Sigmoid colon (tissue), 7 donors: ENCODE data around the gene PPFIBP2. TPM values are rescaled to one million over a fixed set of nuclear protein-coding genes. Genes with fewer than 3 reads are reported as not detected.

ENCODE experiments used
- DNase-seq: peaks from one replicate; pipeline ENCODE4 v3.0.0-alpha.2; 2019
- H3K27ac ChIP-seq, 4 donors: fragments of 200-600 bp; sonication (generic); one replicate each; pipeline ENCODE4 v1.5.1; 2016 to 2019; ENCODE audit warnings: mild to moderate bottlenecking in 1 of 4
- H3K27me3 ChIP-seq, 3 donors: fragments of 200-600 bp; sonication (generic); one replicate each; pipeline ENCODE4 v1.5.1; 2019; ENCODE audit warnings: mild to moderate bottlenecking in 1 of 3
- H3K36me3 ChIP-seq, 4 donors: fragments of 200-600 bp; sonication (generic); one replicate each; pipeline ENCODE4 v1.5.1; 2016 to 2019
- H3K4me1 ChIP-seq, 4 donors: fragments of 200-600 bp; sonication (generic); one replicate each; pipeline ENCODE4 v1.5.1; 2017 to 2019
- H3K4me3 ChIP-seq, 4 donors: fragments of 200-600 bp; sonication (generic); one replicate each; pipeline ENCODE4 v1.5.1; 2017 to 2019; ENCODE audit warnings: mild to moderate bottlenecking in 2 of 4, moderate library complexity in 1 of 4
- H3K9me3 ChIP-seq, 4 donors: fragments of 200-600 bp in 3 of 4; sonication (generic) in 3 of 4; one replicate each; pipeline versions ENCODE4 v1.5.1 to v1.6.1; 2013 to 2019
- CTCF ChIP-seq, 4 experiments: fragments of 450-650 bp in 3 of 4; fragments of 200-600 bp in 1 of 4; IDR thresholded peaks; one replicate each; pipeline ENCODE4 v1.5.1; 2016 to 2019; ENCODE audit warnings: antibody characterized with exemption in 4 of 4, mild to moderate bottlenecking in 3 of 4, moderate library complexity in 2 of 4
- EP300 ChIP-seq, 4 donors: sonication (generic); formaldehyde crosslinking; IDR thresholded peaks; one replicate each; pipeline ENCODE4 v1.6.1; 2017; ENCODE audit warnings: antibody characterized with exemption in 4 of 4
- POLR2A ChIP-seq, 2 donors: fragments of 450-650 bp; IDR thresholded peaks; one replicate each; pipeline ENCODE4 v1.6.1; 2016; ENCODE audit warnings: antibody characterized with exemption in 2 of 2, mild to moderate bottlenecking in 2 of 2, moderate library complexity in 2 of 2
- POLR2AphosphoS5 ChIP-seq, 4 donors: sonication (generic); formaldehyde crosslinking; IDR thresholded peaks; one replicate each; pipeline ENCODE4 v1.6.1; 2017; ENCODE audit warnings: antibody characterized with exemption in 4 of 4
- WGBS, 2 donors: extraction: QIAGEN DNeasy Blood & Tissue Kit; methylation state at CpG; one replicate each; pipeline ENCODE4 v1.1.7; 2013; 5-methylcytosine and 5-hydroxymethylcytosine counted together
- intact Hi-C: fragments of 100-400 bp; cut with DNase I; formaldehyde crosslinking; loops from one replicate; pipeline ENCODE4 v1.15.1; 2023
- polyA plus RNA-seq, 3 donors: library from polyadenylated mRNA; stranded (reverse); fragments of 200-250 nt; gene quantifications; one replicate each; pipeline ENCODE4 v1.2.3, GENCODE V29; 2013
- total RNA-seq, 4 donors: library from RNA; depleted of rRNA; stranded (reverse); fragments of >200 nt; gene quantifications; one replicate each; pipeline ENCODE4 v1.1.0, GENCODE V29; 2016
- donor health status: healthy with polysubstance abuse.
- donor health status: Bipolar disorder and iron deficiency.
- donor health status: healthy.

PPFIBP2 gene
- total and polyA plus RNA-seq, 7 donors, result 4.1 to 33.5 (median 11.6) TPM

GRCh38 chr11:7648264-7648663 lies 134.5 kb downstream of the PPFIBP2 start:
- intact Hi-C loops, result no loop called here
- H3K36me3 ChIP-seq, result peaks cover 0 to 18% (median 2%) of the 10 kb centered on the region in 4 donors
- TF ChIP-seq POLR2A (IDR thresholded peaks at IDR 0.05), result no peak
- no peak for TF ChIP-seq CTCF (IDR thresholded peaks at IDR 0.05)
- TF ChIP-seq EP300 (IDR thresholded peaks at IDR 0.05), result no peak
- no peak for TF ChIP-seq POLR2AphosphoS5 (IDR thresholded peaks at IDR 0.05)
- DNase-seq, result no peak
- H3K4me3 ChIP-seq, result no peak overlapping the region
- H3K4me1 ChIP-seq, result no peaks in the 10 kb centered on the region
- WGBS, 2 donors, result 51 to 86% methylated on average over 3 of the region's 3 CpGs
- no peak overlapping the region for H3K27ac ChIP-seq
- no peaks in the 10 kb centered on the region for H3K27me3 ChIP-seq
- no peaks in the 10 kb centered on the region for H3K9me3 ChIP-seq

DNA sequence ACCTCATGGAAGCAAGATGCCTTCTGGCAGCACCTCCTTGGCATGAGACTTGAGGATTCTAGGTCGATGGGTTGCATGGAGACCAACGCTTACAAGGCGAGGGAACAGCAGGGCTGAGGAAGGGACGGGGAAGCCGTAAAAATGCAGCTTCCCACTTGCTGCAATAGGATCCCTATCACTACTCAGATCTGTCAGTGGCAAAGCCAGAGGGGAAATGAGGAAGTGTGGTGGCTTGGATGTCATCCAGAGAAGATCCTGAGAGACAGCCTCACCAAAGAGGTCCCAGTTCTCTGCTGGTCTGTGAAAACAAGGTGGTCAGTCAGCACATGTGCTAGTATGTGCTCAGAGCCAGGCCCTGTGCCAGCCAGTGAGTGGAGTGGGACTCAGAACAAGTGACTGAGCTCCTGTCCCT lies 137.3 kb downstream of the PPFIBP2 start:
- Histone ChIP-seq H3K27ac (no peak overlapping the region), H3K9me3 (no peaks in the 10 kb centered on the region), H3K27me3 (no peaks in the 10 kb centered on the region), H3K4me3 (no peak overlapping the region), H3K4me1 (no peaks in the 10 kb centered on the region), H3K36me3 (peaks cover 0 to 23% (median 4%) of the 10 kb centered on the region in 4 donors)
- no peak for DNase-seq
- intact Hi-C loops, result no loop called here
- TF ChIP-seq POLR2A (IDR thresholded peaks at IDR 0.05), result no peak
- no peak for TF ChIP-seq CTCF (IDR thresholded peaks at IDR 0.05)
- no peak for TF ChIP-seq EP300 (IDR thresholded peaks at IDR 0.05)
- TF ChIP-seq POLR2AphosphoS5 (IDR thresholded peaks at IDR 0.05), result no peak
- 50 to 83% methylated on average over 5 of the region's 5 CpGs for WGBS, 2 donors

GRCh38 chr11:7651700-7652099 lies 137.9 kb downstream of the PPFIBP2 start:
- Histone ChIP-seq H3K4me1 (no peaks in the 10 kb centered on the region), H3K4me3 (no peak overlapping the region), H3K27ac (no peak overlapping the region), H3K9me3 (no peaks in the 10 kb centered on the region), H3K27me3 (no peaks in the 10 kb centered on the region), H3K36me3 (peaks cover 0 to 23% (median 4%) of the 10 kb centered on the region in 4 donors)
- WGBS, 2 donors, result 87 to 90% methylated on average over 9 of the region's 9 CpGs
- no peak for DNase-seq
- intact Hi-C loops, result no loop called here
- TF ChIP-seq EP300 (IDR thresholded peaks at IDR 0.05), result no peak
- TF ChIP-seq POLR2AphosphoS5 (IDR thresholded peaks at IDR 0.05), result no peak
- TF ChIP-seq CTCF (IDR thresholded peaks at IDR 0.05), result no peak
- TF ChIP-seq POLR2A (IDR thresholded peaks at IDR 0.05), result no peak

DNA sequence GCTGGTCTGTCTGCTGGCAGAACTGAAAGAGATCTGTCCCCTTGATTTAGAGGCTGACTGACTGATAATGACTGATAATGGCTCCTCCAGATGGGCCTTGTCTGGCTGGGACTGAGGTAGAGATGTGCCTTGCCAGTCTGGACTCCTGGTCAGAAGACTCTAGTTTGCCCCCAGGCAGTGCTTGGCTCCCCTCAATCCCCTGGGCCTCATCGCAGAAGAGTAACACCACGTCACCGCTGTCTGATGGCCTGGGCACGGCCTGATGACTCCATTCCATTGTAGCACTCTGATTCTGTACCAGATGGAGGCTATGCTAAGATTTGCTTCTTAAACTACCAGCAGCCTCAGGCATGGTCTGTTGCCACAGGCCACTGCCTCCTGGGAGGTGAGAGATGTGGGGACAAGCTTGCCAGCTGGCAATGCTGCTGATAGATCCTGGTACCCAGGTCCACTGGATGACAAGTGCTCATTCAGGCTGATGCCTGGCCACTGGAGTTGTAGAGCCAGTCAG lies 140.5 kb downstream of the PPFIBP2 start:
- WGBS, 2 donors, result 86 to 90% methylated on average over 4 of the region's 4 CpGs
- H3K9me3 ChIP-seq, result no peaks in the 10 kb centered on the region
- intact Hi-C loops, result no loop called here
- H3K36me3 ChIP-seq, result peaks cover 0 to 20% (median 4%) of the 10 kb centered on the region in 4 donors
- no peaks in the 10 kb centered on the region for H3K4me1 ChIP-seq
- DNase-seq, result no peak
- no peak overlapping the region for H3K27ac ChIP-seq
- H3K4me3 ChIP-seq, result no peak overlapping the region
- H3K27me3 ChIP-seq, result no peaks in the 10 kb centered on the region
- TF ChIP-seq POLR2AphosphoS5 (IDR thresholded peaks at IDR 0.05) (no peak), CTCF (IDR thresholded peaks at IDR 0.05) (no peak), EP300 (IDR thresholded peaks at IDR 0.05) (no peak), POLR2A (IDR thresholded peaks at IDR 0.05) (no peak)
